Central memory CD8-positive, alpha-beta T cell (primary cell): ENCODE data around the gene SAE1.

ENCODE experiments used
- ATAC-seq: fragments of 150-1000 bp; cut with Tn5 transposase; replicated peaks from 2 replicates; pipeline ENCODE4 v1.10.0; 2022; ENCODE audit warnings: mild to moderate bottlenecking, moderate FRiP score, moderate number of reproducible peaks; ENCODE audit not compliant: poor library complexity, severe bottlenecking; ENCODE audit errors: extremely low read depth
- DNase-seq, 2 donors: peaks; one replicate each; pipeline ENCODE4 v3.0.0; 2021; ENCODE audit warnings: low spot score in 2 of 2
- H3K27ac Mint-ChIP-seq: one replicate; pipeline ENCODE4 v1.8.0; 2022; ENCODE audit warnings: low read depth, mild to moderate bottlenecking, moderate library complexity, mixed read lengths
- H3K27me3 Mint-ChIP-seq: one replicate; pipeline ENCODE4 v1.8.0; 2022; ENCODE audit warnings: mixed read lengths
- H3K36me3 Mint-ChIP-seq: one replicate; pipeline ENCODE4 v1.8.0; 2022; ENCODE audit warnings: mild to moderate bottlenecking, moderate library complexity, mixed read lengths; ENCODE audit not compliant: insufficient read depth
- H3K4me1 Mint-ChIP-seq: one replicate; pipeline ENCODE4 v1.8.0; 2022; ENCODE audit warnings: mixed read lengths
- H3K4me3 Mint-ChIP-seq: one replicate; pipeline ENCODE4 v1.8.0; 2022; ENCODE audit warnings: mild to moderate bottlenecking, moderate library complexity, mixed read lengths
- H3K9me3 Mint-ChIP-seq: one replicate; pipeline ENCODE4 v1.8.0; 2022; ENCODE audit warnings: mixed read lengths

SAE1 gene

GRCh38 chr19:47226426-47227351 is 96.1 kb downstream of the SAE1 start:
- Mint-ChIP-seq H3K27me3 (no peaks in the 10 kb centered on the region), H3K27ac (peak overlapping the region; percentile 79)
- no peak for DNase-seq

GRCh38 chr19:47227352-47228167 is 96.9 kb downstream of the SAE1 start:
- H3K4me1 Mint-ChIP-seq, result peaks cover 18% of the 10 kb centered on the region
- no peaks in the 10 kb centered on the region for H3K9me3 Mint-ChIP-seq
- H3K36me3 Mint-ChIP-seq, result peaks cover 35% of the 10 kb centered on the region
- ATAC-seq (no peak), DNase-seq (no peak)
- H3K27ac Mint-ChIP-seq, result peak overlapping the region; percentile 79
- H3K27me3 Mint-ChIP-seq, result no peaks in the 10 kb centered on the region
- no peak overlapping the region for H3K4me3 Mint-ChIP-seq

More at GRCh38 chr19:47226426-47227351, 96.1 kb downstream of the SAE1 start:
- Mint-ChIP-seq H3K4me3 (no peak overlapping the region), H3K36me3 (peaks cover 36% of the 10 kb centered on the region), H3K4me1 (peaks cover 10% of the 10 kb centered on the region), H3K9me3 (no peaks in the 10 kb centered on the region)
- no peak for ATAC-seq

- H3K4me3 Mint-ChIP-seq, result no peak overlapping the region
- peaks cover 24% of the 10 kb centered on the region for H3K4me1 Mint-ChIP-seq
- peaks cover 35% of the 10 kb centered on the region for H3K36me3 Mint-ChIP-seq
- DNase-seq (peak; percentile 31 to 32), ATAC-seq (no peak)
- no peak overlapping the region for H3K27ac Mint-ChIP-seq
- H3K9me3 Mint-ChIP-seq, result no peaks in the 10 kb centered on the region
- H3K27me3 Mint-ChIP-seq, result no peaks in the 10 kb centered on the region
Observed at GRCh38 chr19:47228168-47228936, 97.7 kb downstream of the SAE1 start.

GRCh38 chr19:47228937-47229675 is 98.5 kb downstream of the SAE1 start:
- H3K9me3 Mint-ChIP-seq, result no peaks in the 10 kb centered on the region
- DNase-seq (peak in 1 of 2 donors; percentile 40), ATAC-seq (peak; percentile 3)

GRCh38 chr19:47229676-47230053 is 99.0 kb downstream of the SAE1 start:
- Mint-ChIP-seq H3K27ac (no peak overlapping the region), H3K36me3 (peaks cover 34% of the 10 kb centered on the region), H3K4me3 (no peak overlapping the region), H3K4me1 (peaks cover 24% of the 10 kb centered on the region), H3K27me3 (no peaks in the 10 kb centered on the region), H3K9me3 (no peaks in the 10 kb centered on the region)
- no peak for ATAC-seq
- DNase-seq, result no peak

More at GRCh38 chr19:47228937-47229675, 98.5 kb downstream of the SAE1 start:
- no peak overlapping the region for H3K4me3 Mint-ChIP-seq
- H3K4me1 Mint-ChIP-seq, result peaks cover 24% of the 10 kb centered on the region
- peaks cover 34% of the 10 kb centered on the region for H3K36me3 Mint-ChIP-seq
- no peak overlapping the region for H3K27ac Mint-ChIP-seq
- H3K27me3 Mint-ChIP-seq, result no peaks in the 10 kb centered on the region

- Mint-ChIP-seq H3K4me3 (no peak overlapping the region), H3K4me1 (peaks cover 23% of the 10 kb centered on the region), H3K36me3 (peaks cover 33% of the 10 kb centered on the region), H3K9me3 (no peaks in the 10 kb centered on the region), H3K27ac (no peak overlapping the region), H3K27me3 (no peaks in the 10 kb centered on the region)
- ATAC-seq (peak; percentile 34), DNase-seq (peak; percentile 88 to 89)
Observed at GRCh38 chr19:47230054-47230920, 99.7 kb downstream of the SAE1 start.

GRCh38 chr19:47230921-47231214 is 100.2 kb downstream of the SAE1 start, which contains the start of gene BBC3:
BBC3 (minus strand) TSS chr19:47231199; CDS start chr19:47228431, 2,768 bp downstream.
- H3K27me3 Mint-ChIP-seq, result no peaks in the 10 kb centered on the region
- H3K36me3 Mint-ChIP-seq, result peaks cover 28% of the 10 kb centered on the region
- DNase-seq, result no peak
- ATAC-seq, result no peak
- H3K27ac Mint-ChIP-seq, result peak within 1 kb of the TSS; percentile 83
- no peaks in the 10 kb centered on the region for H3K9me3 Mint-ChIP-seq
- peak within 1 kb of the TSS; percentile 70 for H3K4me3 Mint-ChIP-seq
- H3K4me1 Mint-ChIP-seq, result peaks cover 18% of the 10 kb centered on the region

- H3K4me3 Mint-ChIP-seq, result peak overlapping the region; percentile 70
- DNase-seq, result peak; percentile 76 to 88
Observed at GRCh38 chr19:47231215-47232054, 100.8 kb downstream of the SAE1 start.

GRCh38 chr19:47232422-47233211 is 102.0 kb downstream of the SAE1 start:
- peaks cover 18% of the 10 kb centered on the region for H3K4me1 Mint-ChIP-seq
- H3K9me3 Mint-ChIP-seq, result no peaks in the 10 kb centered on the region
- peak overlapping the region; percentile 70 for H3K4me3 Mint-ChIP-seq
- ATAC-seq (no peak), DNase-seq (no peak)
- peaks cover 15% of the 10 kb centered on the region for H3K36me3 Mint-ChIP-seq
- peak overlapping the region; percentile 83 for H3K27ac Mint-ChIP-seq
- no peaks in the 10 kb centered on the region for H3K27me3 Mint-ChIP-seq

More at GRCh38 chr19:47231215-47232054, 100.8 kb downstream of the SAE1 start:
- H3K9me3 Mint-ChIP-seq, result no peaks in the 10 kb centered on the region
- no peaks in the 10 kb centered on the region for H3K27me3 Mint-ChIP-seq
- peak; percentile 59 for ATAC-seq
- H3K4me1 Mint-ChIP-seq, result peaks cover 18% of the 10 kb centered on the region
- H3K36me3 Mint-ChIP-seq, result peaks cover 24% of the 10 kb centered on the region
- peak overlapping the region; percentile 83 for H3K27ac Mint-ChIP-seq

GRCh38 chr19:47236072-47236675 is 105.5 kb downstream of the SAE1 start:
- ATAC-seq, result no peak
- Mint-ChIP-seq H3K36me3 (peaks cover 16% of the 10 kb centered on the region), H3K27me3 (no peaks in the 10 kb centered on the region), H3K9me3 (no peaks in the 10 kb centered on the region), H3K4me1 (peaks cover 23% of the 10 kb centered on the region), H3K4me3 (no peak overlapping the region), H3K27ac (no peak overlapping the region)
- no peak for DNase-seq
